Measurements from ENCODE around the gene AFF4. TPM values are rescaled to one million over a fixed set of nuclear protein-coding genes. Genes with fewer than 3 reads are reported as not detected.

AFF4 gene
- total and polyA plus RNA-seq, 9 of the 15 experiments (the other 6 are each of a cell fraction or from before 2014, with no cell fraction given): 1.7 to 25.8 (median 17.9) TPM

- TF ChIP-seq ZNF668 (CRISPR knock-in tag; IDR thresholded peaks at IDR 0.05): no peak
- no peak for TF ChIP-seq ZBTB49 (CRISPR knock-in tag; IDR thresholded peaks at IDR 0.05; ENCODE audit: borderline replicate concordance)
- no peak for TF ChIP-seq ILF3 (IDR thresholded peaks at IDR 0.05; ENCODE audit: borderline replicate concordance)
- no peak for TF ChIP-seq ZNF24 (IDR thresholded peaks at IDR 0.05)
- TF ChIP-seq POLR2B (IDR thresholded peaks at IDR 0.05; ENCODE audit: low read depth, partially characterized antibody): no peak
- no peak for TF ChIP-seq E2F1 (CRISPR knock-in tag; IDR thresholded peaks at IDR 0.05)
- no peak for TF ChIP-seq FOXP1 (CRISPR knock-in tag; IDR thresholded peaks at IDR 0.05)
- TF ChIP-seq NCOA2 (IDR thresholded peaks at IDR 0.05; ENCODE audit: partially characterized antibody in 2 of 2): no peak
- no peak for TF ChIP-seq ZNF717 (CRISPR knock-in tag; IDR thresholded peaks at IDR 0.05)
- no peak for TF ChIP-seq MLLT1 (IDR thresholded peaks at IDR 0.05)
- TF ChIP-seq ZNF146 (CRISPR knock-in tag; IDR thresholded peaks at IDR 0.05; ENCODE audit: unreplicated experiment): no peak
- TF ChIP-seq E2F6 (IDR thresholded peaks at IDR 0.05; ENCODE audit: borderline replicate concordance in 1 of 2, extremely low read depth in 1 of 2, insufficient read depth in 1 of 2, insufficient read length in 1 of 2, low read depth in 1 of 2, low read length in 1 of 2, poor library complexity in 1 of 2, severe bottlenecking in 1 of 2): no peak
- TF ChIP-seq HDAC6 (IDR thresholded peaks at IDR 0.05; ENCODE audit: low read depth, low read length): no peak
- TF ChIP-seq ZBTB2 (IDR thresholded peaks at IDR 0.05): no peak
- no peak for TF ChIP-seq CBX5 (IDR thresholded peaks at IDR 0.05; ENCODE audit: borderline replicate concordance, low read depth)
- TF ChIP-seq SMARCE1 (IDR thresholded peaks at IDR 0.05): peak; percentile 66
- peak; percentile 85 for TF ChIP-seq LEF1 (IDR thresholded peaks at IDR 0.05)
- no peak for TF ChIP-seq DACH1 (IDR thresholded peaks at IDR 0.05; ENCODE audit: partially characterized antibody)
- no peak for TF ChIP-seq ZNF232 (CRISPR knock-in tag; IDR thresholded peaks at IDR 0.05)
Observed at GRCh38 chr5:132971483-132972435, 8.3 kb upstream of the AFF4 start (continued).

Data from K562 (cell line).